ENCODE results near the gene CCND2.
A peak's percentile ranks its signal among the peaks of the same experiment; 100 is the strongest.

GRCh38 chr12:4273652-4274395 lies at the start of gene CCND2:
- no peak for TF ChIP-seq EZH2 (IDR thresholded peaks at IDR 0.05)
- TF ChIP-seq POLR2AphosphoS5 (IDR thresholded peaks at IDR 0.05; ENCODE audit: borderline replicate concordance, low read depth, low read length) = peak; percentile 97
- TF ChIP-seq FOXP2 (optimal IDR thresholded peaks at IDR 0.05; ENCODE audit: control extremely low read depth, extremely low read length, insufficient read depth) = peak; percentile 28
